ENCODE measurements around the gene TOMM34.
A peak's percentile ranks its signal among the peaks of the same experiment; 100 is the strongest.

TOMM34 gene

GRCh38 chr20:44917399-44917798 is 42.8 kb downstream of the TOMM34 start:
- no peak for DNase-seq (ENCODE audit: low spot score)
- Histone ChIP-seq H4K91ac (ENCODE audit: low read depth, low read length, poor library complexity) (no peak overlapping the region), H3K9me3 (replicated peaks in 1 of 2; ENCODE audit: control insufficient read depth in 2 of 2, insufficient read depth in 1 of 2, low read depth in 1 of 2, low read length in 2 of 2) (no peaks in the 10 kb centered on the region), H2AFZ (ENCODE audit: low read length) (no peak overlapping the region), H2BK5ac (ENCODE audit: low read length) (no peak overlapping the region), H3K4me1 (ENCODE audit: control insufficient read depth in 2 of 2, insufficient read depth in 1 of 2, low read depth in 1 of 2, low read length in 2 of 2) (peaks cover 0 to 4% of the 10 kb centered on the region in 2 donors), H3K4me3 (ENCODE audit: low read length in 2 of 2) (no peak overlapping the region), H3K79me1 (ENCODE audit: low read depth, low read length) (no peaks in the 10 kb centered on the region), H2BK120ac (ENCODE audit: low read depth, low read length) (no peak overlapping the region), H3K36me3 (replicated peaks in 1 of 2; ENCODE audit: control insufficient read depth in 2 of 2, insufficient read depth in 2 of 2, low read length in 2 of 2) (peaks cover 17 to 36% of the 10 kb centered on the region in 2 donors), H3K18ac (ENCODE audit: low read length) (no peak overlapping the region), H3K14ac (ENCODE audit: low read length) (no peak overlapping the region), H3K27ac (replicated peaks; ENCODE audit: low read length) (no peak overlapping the region), H2BK12ac (ENCODE audit: low read length) (no peak overlapping the region), H2AK5ac (ENCODE audit: low read depth, low read length) (no peak overlapping the region), H2BK15ac (ENCODE audit: low read length) (no peak overlapping the region), H3K9ac (ENCODE audit: low read depth, low read length, poor library complexity) (no peak overlapping the region), H4K8ac (ENCODE audit: low read depth, low read length) (no peak overlapping the region), H3K27me3 (ENCODE audit: control insufficient read depth in 3 of 3, insufficient read depth in 3 of 3, low read depth in 1 of 3, low read length in 3 of 3) (no peaks in the 10 kb centered on the region), H3K4me2 (ENCODE audit: insufficient read depth, low read length, poor library complexity, severe bottlenecking) (no peak overlapping the region), H3K23ac (ENCODE audit: low read depth, low read length, poor library complexity) (no peak overlapping the region), H3K4ac (ENCODE audit: low read length) (no peak overlapping the region)
- no CpG with 5 or more reads among the region's 2 CpGs for WGBS, 2 donors (ENCODE audit: extremely low coverage in 2 of 2, insufficient read length in 2 of 2, insufficient replicate concordance in 1 of 2)

GRCh38 chr20:44916586-44916985 is 43.6 kb downstream of the TOMM34 start:
- Histone ChIP-seq H3K9ac (ENCODE audit: low read depth, low read length, poor library complexity) (no peak overlapping the region), H3K4me3 (ENCODE audit: low read length in 2 of 2) (no peak overlapping the region), H3K4me1 (ENCODE audit: control insufficient read depth in 2 of 2, insufficient read depth in 1 of 2, low read depth in 1 of 2, low read length in 2 of 2) (peaks cover 0 to 6% of the 10 kb centered on the region in 2 donors), H3K14ac (ENCODE audit: low read length) (no peak overlapping the region), H3K4me2 (ENCODE audit: insufficient read depth, low read length, poor library complexity, severe bottlenecking) (no peak overlapping the region), H4K8ac (ENCODE audit: low read depth, low read length) (no peak overlapping the region), H2BK12ac (ENCODE audit: low read length) (no peak overlapping the region), H3K27me3 (ENCODE audit: control insufficient read depth in 3 of 3, insufficient read depth in 3 of 3, low read depth in 1 of 3, low read length in 3 of 3) (no peaks in the 10 kb centered on the region), H3K36me3 (replicated peaks in 1 of 2; ENCODE audit: control insufficient read depth in 2 of 2, insufficient read depth in 2 of 2, low read length in 2 of 2) (peaks cover 17 to 34% of the 10 kb centered on the region in 2 donors), H3K23ac (ENCODE audit: low read depth, low read length, poor library complexity) (peak overlapping the region; percentile 17), H3K9me3 (replicated peaks in 1 of 2; ENCODE audit: control insufficient read depth in 2 of 2, insufficient read depth in 1 of 2, low read depth in 1 of 2, low read length in 2 of 2) (no peaks in the 10 kb centered on the region), H3K18ac (ENCODE audit: low read length) (no peak overlapping the region), H2BK15ac (ENCODE audit: low read length) (no peak overlapping the region), H2BK120ac (ENCODE audit: low read depth, low read length) (no peak overlapping the region), H3K4ac (ENCODE audit: low read length) (no peak overlapping the region), H2AFZ (ENCODE audit: low read length) (no peak overlapping the region), H2BK5ac (ENCODE audit: low read length) (no peak overlapping the region), H3K27ac (replicated peaks; ENCODE audit: low read length) (no peak overlapping the region), H4K91ac (ENCODE audit: low read depth, low read length, poor library complexity) (no peak overlapping the region), H3K79me1 (ENCODE audit: low read depth, low read length) (no peaks in the 10 kb centered on the region), H2AK5ac (ENCODE audit: low read depth, low read length) (no peak overlapping the region)
- no CpG with 5 or more reads among the region's 12 CpGs for WGBS, 2 donors (ENCODE audit: extremely low coverage in 2 of 2, insufficient read length in 2 of 2, insufficient replicate concordance in 1 of 2)
- DNase-seq (ENCODE audit: low spot score), result no peak

GRCh38 chr20:44914924-44915323 is 45.3 kb downstream of the TOMM34 start:
- H3K27me3 ChIP-seq (ENCODE audit: control insufficient read depth in 3 of 3, insufficient read depth in 3 of 3, low read depth in 1 of 3, low read length in 3 of 3), result no peaks in the 10 kb centered on the region

GRCh38 chr20:44912189-44912588 is 48.0 kb downstream of the TOMM34 start:
- Histone ChIP-seq H3K9ac (ENCODE audit: low read depth, low read length, poor library complexity) (no peak overlapping the region), H2BK15ac (ENCODE audit: low read length) (no peak overlapping the region), H4K8ac (ENCODE audit: low read depth, low read length) (no peak overlapping the region), H3K27ac (replicated peaks; ENCODE audit: low read length) (no peak overlapping the region), H3K4ac (ENCODE audit: low read length) (no peak overlapping the region), H3K79me1 (ENCODE audit: low read depth, low read length) (no peaks in the 10 kb centered on the region), H3K14ac (ENCODE audit: low read length) (no peak overlapping the region), H3K27me3 (ENCODE audit: control insufficient read depth in 3 of 3, insufficient read depth in 3 of 3, low read depth in 1 of 3, low read length in 3 of 3) (no peaks in the 10 kb centered on the region), H3K18ac (ENCODE audit: low read length) (no peak overlapping the region), H3K36me3 (replicated peaks in 1 of 2; ENCODE audit: control insufficient read depth in 2 of 2, insufficient read depth in 2 of 2, low read length in 2 of 2) (peaks cover 21 to 35% of the 10 kb centered on the region in 2 donors), H3K9me3 (replicated peaks in 1 of 2; ENCODE audit: control insufficient read depth in 2 of 2, insufficient read depth in 1 of 2, low read depth in 1 of 2, low read length in 2 of 2) (no peaks in the 10 kb centered on the region), H2BK5ac (ENCODE audit: low read length) (no peak overlapping the region), H2BK120ac (ENCODE audit: low read depth, low read length) (no peak overlapping the region), H2AK5ac (ENCODE audit: low read depth, low read length) (no peak overlapping the region), H3K4me1 (ENCODE audit: control insufficient read depth in 2 of 2, insufficient read depth in 1 of 2, low read depth in 1 of 2, low read length in 2 of 2) (peaks cover 0 to 10% of the 10 kb centered on the region in 2 donors), H2AFZ (ENCODE audit: low read length) (no peak overlapping the region), H2BK12ac (ENCODE audit: low read length) (no peak overlapping the region), H3K4me2 (ENCODE audit: insufficient read depth, low read length, poor library complexity, severe bottlenecking) (no peak overlapping the region), H3K23ac (ENCODE audit: low read depth, low read length, poor library complexity) (no peak overlapping the region), H4K91ac (ENCODE audit: low read depth, low read length, poor library complexity) (no peak overlapping the region), H3K4me3 (ENCODE audit: low read length in 2 of 2) (no peak overlapping the region)
- no CpG with 5 or more reads among the region's 2 CpGs for WGBS, 2 donors (ENCODE audit: extremely low coverage in 2 of 2, insufficient read length in 2 of 2, insufficient replicate concordance in 1 of 2)
- DNase-seq (ENCODE audit: low spot score), result no peak

More at GRCh38 chr20:44914924-44915323, 45.3 kb downstream of the TOMM34 start:
- no peaks in the 10 kb centered on the region for H3K9me3 ChIP-seq (replicated peaks in 1 of 2; ENCODE audit: control insufficient read depth in 2 of 2, insufficient read depth in 1 of 2, low read depth in 1 of 2, low read length in 2 of 2)
- H2BK5ac ChIP-seq (ENCODE audit: low read length), result no peak overlapping the region
- no peak overlapping the region for H3K4ac ChIP-seq (ENCODE audit: low read length)
- no peaks in the 10 kb centered on the region for H3K79me1 ChIP-seq (ENCODE audit: low read depth, low read length)
- no peak overlapping the region for H3K9ac ChIP-seq (ENCODE audit: low read depth, low read length, poor library complexity)
- H2AK5ac ChIP-seq (ENCODE audit: low read depth, low read length), result no peak overlapping the region
- H3K4me3 ChIP-seq (ENCODE audit: low read length in 2 of 2), result no peak overlapping the region
- no peak overlapping the region for H2BK12ac ChIP-seq (ENCODE audit: low read length)
- H3K4me2 ChIP-seq (ENCODE audit: insufficient read depth, low read length, poor library complexity, severe bottlenecking), result no peak overlapping the region
- H3K4me1 ChIP-seq (ENCODE audit: control insufficient read depth in 2 of 2, insufficient read depth in 1 of 2, low read depth in 1 of 2, low read length in 2 of 2), result peaks cover 0 to 10% of the 10 kb centered on the region in 2 donors
- no peak overlapping the region for H3K23ac ChIP-seq (ENCODE audit: low read depth, low read length, poor library complexity)
- WGBS, 2 donors (ENCODE audit: extremely low coverage in 2 of 2, insufficient read length in 2 of 2, insufficient replicate concordance in 1 of 2), result no CpG with 5 or more reads among the region's 1 CpG
- H4K91ac ChIP-seq (ENCODE audit: low read depth, low read length, poor library complexity), result no peak overlapping the region
- H4K8ac ChIP-seq (ENCODE audit: low read depth, low read length), result no peak overlapping the region
- H3K14ac ChIP-seq (ENCODE audit: low read length), result no peak overlapping the region
- H3K18ac ChIP-seq (ENCODE audit: low read length), result no peak overlapping the region
- DNase-seq (ENCODE audit: low spot score), result no peak
- no peak overlapping the region for H3K27ac ChIP-seq (replicated peaks; ENCODE audit: low read length)
- peaks cover 14 to 31% of the 10 kb centered on the region in 2 donors for H3K36me3 ChIP-seq (replicated peaks in 1 of 2; ENCODE audit: control insufficient read depth in 2 of 2, insufficient read depth in 2 of 2, low read length in 2 of 2)
- no peak overlapping the region for H2BK15ac ChIP-seq (ENCODE audit: low read length)
- H2AFZ ChIP-seq (ENCODE audit: low read length), result no peak overlapping the region
- no peak overlapping the region for H2BK120ac ChIP-seq (ENCODE audit: low read depth, low read length)
